Measurements from ENCODE around the gene ESPNL.

The ESPNL gene

GRCh38 chr2:238097988-238098871 is 1.9 kb upstream of the ESPNL start:
- TF ChIP-seq CTCF (conservative IDR thresholded peaks at IDR 0.05; ENCODE audit: control insufficient read depth, insufficient read depth, low read depth, low read length) = no peak
- H3K4me3 ChIP-seq (ENCODE audit: control insufficient read depth, low read depth, low read length) = no peak overlapping the region
- peak; percentile 73 for DNase-seq (ENCODE audit: low read depth)

GRCh38 chr2:238098901-238099713 is 1.0 kb upstream of the ESPNL start:
- no peak for TF ChIP-seq CTCF (conservative IDR thresholded peaks at IDR 0.05; ENCODE audit: control insufficient read depth, insufficient read depth, low read depth, low read length)
- H3K4me3 ChIP-seq (ENCODE audit: control insufficient read depth, low read depth, low read length) = no peak overlapping the region
- no peak for DNase-seq (ENCODE audit: low read depth)

GRCh38 chr2:238099714-238100048 is 459 bp upstream of the ESPNL start:
- no peak for TF ChIP-seq CTCF (conservative IDR thresholded peaks at IDR 0.05; ENCODE audit: control insufficient read depth, insufficient read depth, low read depth, low read length)
- no peak overlapping the region for H3K4me3 ChIP-seq (ENCODE audit: control insufficient read depth, low read depth, low read length)
- no peak for DNase-seq (ENCODE audit: low read depth)

- no peak for TF ChIP-seq CTCF (conservative IDR thresholded peaks at IDR 0.05; ENCODE audit: control insufficient read depth, insufficient read depth, low read depth, low read length)
- no peak for DNase-seq (ENCODE audit: low read depth)
- H3K4me3 ChIP-seq (ENCODE audit: control insufficient read depth, low read depth, low read length) = no peak overlapping the region
Measured at GRCh38 chr2:238100821-238101771, 956 bp downstream of the ESPNL start.

- no peak overlapping the region for H3K4me3 ChIP-seq (ENCODE audit: control insufficient read depth, low read depth, low read length)
- no peak for DNase-seq (ENCODE audit: low read depth)
- no peak for TF ChIP-seq CTCF (conservative IDR thresholded peaks at IDR 0.05; ENCODE audit: control insufficient read depth, insufficient read depth, low read depth, low read length)
Measured at GRCh38 chr2:238101891-238102841, 2.0 kb downstream of the ESPNL start.

Data from fibroblast of mammary gland (primary cell).